ENCODE measurements around the gene TACC2. TPM values are rescaled to one million over a fixed set of nuclear protein-coding genes. Genes with fewer than 3 reads are reported as not detected.

Gene TACC2
- total RNA-seq, 4 donors from 2014 or later: 206 to 606 (median 261) TPM

DNA sequence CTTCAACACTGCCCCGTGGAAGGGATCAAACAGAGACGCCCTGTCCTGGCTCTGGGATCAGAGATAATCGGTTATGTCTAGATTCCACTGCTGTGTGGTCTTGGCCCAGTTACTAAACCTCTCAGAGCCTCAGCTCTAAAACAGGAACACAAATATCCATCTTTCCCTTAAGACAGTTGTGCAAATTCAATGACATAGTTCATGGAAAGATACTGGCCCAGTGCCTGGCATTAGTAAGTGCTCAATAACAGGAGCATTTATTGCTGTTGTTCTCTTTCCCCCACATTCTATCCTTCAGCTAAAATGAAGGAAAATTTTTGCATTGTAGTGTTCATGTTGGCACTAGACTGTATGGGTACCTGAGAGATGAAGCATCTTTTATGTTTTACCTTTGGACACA, 58.6 kb downstream of the TACC2 start:
- Histone ChIP-seq H3K9me3 (no peaks in the 10 kb centered on the region), H3K27me3 (no peaks in the 10 kb centered on the region), H3K4me3 (no peak overlapping the region), H3K36me3 (no peaks in the 10 kb centered on the region), H3K27ac (no peak overlapping the region), H3K4me1 (peaks cover 29% of the 10 kb centered on the region)
- peak in 1 of 2 donors; percentile 46 for DNase-seq (ENCODE audit: low spot score in 2 of 2)
- TF ChIP-seq EP300 (IDR thresholded peaks at IDR 0.05) (no peak), POLR2A (IDR thresholded peaks at IDR 0.05) (no peak), POLR2AphosphoS5 (IDR thresholded peaks at IDR 0.05) (no peak)
- TF ChIP-seq, protein P1, sequence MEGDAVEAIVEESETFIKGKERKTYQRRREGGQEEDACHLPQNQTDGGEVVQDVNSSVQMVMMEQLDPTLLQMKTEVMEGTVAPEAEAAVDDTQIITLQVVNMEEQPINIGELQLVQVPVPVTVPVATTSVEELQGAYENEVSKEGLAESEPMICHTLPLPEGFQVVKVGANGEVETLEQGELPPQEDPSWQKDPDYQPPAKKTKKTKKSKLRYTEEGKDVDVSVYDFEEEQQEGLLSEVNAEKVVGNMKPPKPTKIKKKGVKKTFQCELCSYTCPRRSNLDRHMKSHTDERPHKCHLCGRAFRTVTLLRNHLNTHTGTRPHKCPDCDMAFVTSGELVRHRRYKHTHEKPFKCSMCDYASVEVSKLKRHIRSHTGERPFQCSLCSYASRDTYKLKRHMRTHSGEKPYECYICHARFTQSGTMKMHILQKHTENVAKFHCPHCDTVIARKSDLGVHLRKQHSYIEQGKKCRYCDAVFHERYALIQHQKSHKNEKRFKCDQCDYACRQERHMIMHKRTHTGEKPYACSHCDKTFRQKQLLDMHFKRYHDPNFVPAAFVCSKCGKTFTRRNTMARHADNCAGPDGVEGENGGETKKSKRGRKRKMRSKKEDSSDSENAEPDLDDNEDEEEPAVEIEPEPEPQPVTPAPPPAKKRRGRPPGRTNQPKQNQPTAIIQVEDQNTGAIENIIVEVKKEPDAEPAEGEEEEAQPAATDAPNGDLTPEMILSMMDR (IDR thresholded peaks at IDR 0.05): no peak
- 90% methylated on average over 3 of the region's 3 CpGs for WGBS

DNA sequence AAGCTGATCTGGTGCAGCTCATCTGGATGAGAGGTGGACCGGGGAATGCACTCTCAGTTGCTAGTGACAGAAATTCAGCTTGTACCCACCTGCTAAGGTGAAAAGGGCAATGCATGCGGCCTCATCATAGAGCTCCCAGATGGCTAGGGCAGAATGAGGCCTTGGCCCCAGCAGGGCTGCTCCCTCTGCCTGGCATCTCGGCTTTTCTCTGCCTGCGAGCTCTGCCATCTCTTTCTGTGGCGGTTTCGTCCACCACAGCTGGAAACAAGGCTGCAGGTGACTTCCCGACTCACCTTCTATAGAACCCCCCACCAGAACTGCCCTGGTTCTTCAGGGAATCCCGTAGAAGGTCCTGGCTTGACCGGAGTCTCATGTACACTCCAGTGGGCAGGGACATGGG, 60.1 kb downstream of the TACC2 start:
- WGBS: 91% methylated on average over 9 of the region's 9 CpGs

DNA sequence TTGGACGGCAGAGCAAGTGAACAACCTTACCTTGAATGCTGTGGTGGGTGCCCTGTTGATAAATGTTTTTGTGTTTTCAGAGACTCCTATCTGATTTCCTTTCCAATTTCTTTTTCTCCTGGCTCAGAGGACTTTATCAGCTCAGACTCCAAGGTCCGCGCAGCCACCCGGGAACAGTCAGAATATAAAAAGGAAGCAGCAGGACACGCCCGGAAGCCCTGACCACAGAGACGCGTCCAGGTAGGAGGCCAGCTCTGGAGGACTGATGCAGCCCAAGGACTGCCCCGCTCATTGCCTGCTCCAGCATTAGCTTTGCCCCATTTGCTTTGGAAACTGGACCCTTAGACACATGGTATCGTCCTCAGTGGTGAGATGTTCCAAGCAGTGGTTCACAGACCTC, 61.3 kb downstream of the TACC2 start:
- H3K9me3 ChIP-seq: no peaks in the 10 kb centered on the region
- DNase-seq (ENCODE audit: low spot score in 2 of 2): peak in 1 of 2 donors; percentile 54
- H3K27ac ChIP-seq: no peak overlapping the region
- TF ChIP-seq EP300 (IDR thresholded peaks at IDR 0.05) (no peak), POLR2A (IDR thresholded peaks at IDR 0.05) (no peak), POLR2AphosphoS5 (IDR thresholded peaks at IDR 0.05) (no peak)
- TF ChIP-seq, protein P1 (IDR thresholded peaks at IDR 0.05): no peak
- H3K4me3 ChIP-seq: no peak overlapping the region
- WGBS: 93% methylated on average over 10 of the region's 10 CpGs
- H3K27me3 ChIP-seq: no peaks in the 10 kb centered on the region
- peaks cover 28% of the 10 kb centered on the region for H3K4me1 ChIP-seq
- no peaks in the 10 kb centered on the region for H3K36me3 ChIP-seq

More for the DNA sequence above, 60.1 kb downstream of the TACC2 start:
- peaks cover 25% of the 10 kb centered on the region for H3K4me1 ChIP-seq
- H3K27me3 ChIP-seq: no peaks in the 10 kb centered on the region
- no peaks in the 10 kb centered on the region for H3K9me3 ChIP-seq
- DNase-seq (ENCODE audit: low spot score in 2 of 2): peak in 1 of 2 donors; percentile 43
- no peak overlapping the region for H3K4me3 ChIP-seq
- TF ChIP-seq POLR2A (IDR thresholded peaks at IDR 0.05) (no peak), POLR2AphosphoS5 (IDR thresholded peaks at IDR 0.05) (no peak), EP300 (IDR thresholded peaks at IDR 0.05) (no peak)
- TF ChIP-seq, protein P1 (IDR thresholded peaks at IDR 0.05): no peak
- no peak overlapping the region for H3K27ac ChIP-seq
- no peaks in the 10 kb centered on the region for H3K36me3 ChIP-seq

DNA sequence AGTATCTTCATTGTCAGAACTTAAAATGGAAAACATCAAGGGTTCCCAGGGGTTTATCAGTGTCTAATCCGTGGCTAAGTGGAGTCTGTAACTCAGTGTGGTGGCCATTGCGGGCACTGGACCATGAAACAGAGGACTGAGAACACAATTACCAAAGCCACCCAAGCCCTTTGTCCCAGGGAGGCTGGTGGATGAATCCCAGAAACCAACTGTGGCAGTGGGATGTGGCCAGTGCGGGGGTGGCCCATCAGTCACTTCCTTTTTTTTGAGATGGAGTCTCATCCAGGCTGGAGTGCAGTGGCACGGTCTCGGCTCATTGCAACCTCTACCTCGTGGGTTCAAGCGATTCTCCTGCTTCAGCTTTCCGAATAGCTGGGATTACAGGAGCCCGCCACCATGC, 61.8 kb downstream of the TACC2 start:
- no peak for TF ChIP-seq POLR2A (IDR thresholded peaks at IDR 0.05)
- TF ChIP-seq POLR2AphosphoS5 (IDR thresholded peaks at IDR 0.05): no peak
- no peak for TF ChIP-seq EP300 (IDR thresholded peaks at IDR 0.05)
- TF ChIP-seq, protein P1 (IDR thresholded peaks at IDR 0.05): no peak
- H3K9me3 ChIP-seq: no peaks in the 10 kb centered on the region
- no peaks in the 10 kb centered on the region for H3K36me3 ChIP-seq
- 95% methylated on average over 9 of the region's 9 CpGs for WGBS
- H3K27ac ChIP-seq: peak overlapping the region; percentile 24
- H3K27me3 ChIP-seq: no peaks in the 10 kb centered on the region
- peak in 1 of 2 donors; percentile 34 for DNase-seq (ENCODE audit: low spot score in 2 of 2)
- no peak overlapping the region for H3K4me3 ChIP-seq
- peaks cover 32% of the 10 kb centered on the region for H3K4me1 ChIP-seq

DNA sequence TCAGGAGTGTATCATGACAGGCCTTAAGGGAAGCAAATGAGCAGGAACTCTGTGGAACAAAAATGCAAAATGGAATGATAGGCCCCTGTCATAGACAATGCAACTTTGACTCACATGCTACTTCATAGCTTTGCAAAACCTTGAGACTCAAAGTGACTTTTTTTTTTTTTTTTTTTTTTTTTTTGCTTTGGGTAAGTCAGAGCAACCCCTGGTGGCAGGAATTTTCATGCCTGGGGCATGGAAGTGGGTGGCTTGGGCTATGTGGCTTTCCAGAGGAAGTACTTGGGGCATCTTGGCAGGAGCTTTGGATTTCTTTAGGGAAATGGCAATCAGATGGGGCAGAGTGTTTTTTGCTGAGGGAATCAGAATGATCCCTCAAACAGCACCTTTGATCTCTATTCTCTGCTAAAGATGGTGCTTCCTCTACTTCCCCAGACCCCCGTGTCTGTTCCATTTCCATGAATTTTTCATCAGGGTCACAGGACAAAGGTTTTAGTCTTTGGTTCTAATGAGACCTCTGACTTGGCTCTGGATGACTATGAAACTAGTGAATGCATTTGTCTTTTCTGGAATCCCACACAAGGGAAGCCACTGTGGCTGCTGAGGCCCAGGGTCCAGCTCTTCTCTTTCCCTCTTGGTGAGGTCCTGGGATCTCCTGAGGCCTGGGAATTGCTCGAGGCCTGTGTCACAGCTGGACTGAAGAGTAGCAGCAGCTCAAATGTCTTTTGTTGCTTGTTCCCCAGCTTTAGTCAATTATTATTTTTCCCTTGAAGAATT, 62.8 kb downstream of the TACC2 start:
- DNase-seq (ENCODE audit: low spot score in 2 of 2): no peak
- Histone ChIP-seq H3K4me1 (peaks cover 35% of the 10 kb centered on the region), H3K27ac (peak overlapping the region; percentile 41)

More for the DNA sequence above, 62.8 kb downstream of the TACC2 start:
- no peak for TF ChIP-seq EP300 (IDR thresholded peaks at IDR 0.05)
- TF ChIP-seq, protein P1 (IDR thresholded peaks at IDR 0.05): peak; percentile 41 to 53
- H3K27me3 ChIP-seq: no peaks in the 10 kb centered on the region
- H3K9me3 ChIP-seq: no peaks in the 10 kb centered on the region
- H3K4me3 ChIP-seq: no peak overlapping the region
- H3K36me3 ChIP-seq: no peaks in the 10 kb centered on the region
- 43% methylated on average over 2 of the region's 2 CpGs for WGBS

All from suprapubic skin (tissue), 4 donors.